Heart left ventricle (tissue), 16 donors: ENCODE measurements around the gene BRIP1. TPM values are rescaled to one million over a fixed set of nuclear protein-coding genes. Genes with fewer than 3 reads are reported as not detected.

Experiments
- ATAC-seq, 4 donors: fragments of 200-7000 bp; cut with Tn5 transposase; one replicate each; pipeline ENCODE4 v1.9.1; 2020 to 2022; ENCODE audit warnings: moderate library complexity in 4 of 4, mild to moderate bottlenecking in 3 of 4, moderate number of reproducible peaks in 1 of 4
- DNase-seq, 5 donors: peaks; one replicate each; pipeline ENCODE4 v3.0.0-alpha.2; 2020
- H3K27ac ChIP-seq, 12 donors: fragments of 200-600 bp; sonication (generic) in 4 of 12; one replicate each; pipeline versions ENCODE4 v1.5.0 to v1.8.0; 2016 to 2022; ENCODE audit warnings: mild to moderate bottlenecking in 2 of 12
- H3K27me3 ChIP-seq, 9 donors: fragments of 200-600 bp; sonication (generic) in 2 of 9; one replicate each; pipeline versions ENCODE4 v1.5.1 to v1.8.0; 2016 to 2022; ENCODE audit warnings: mild to moderate bottlenecking in 3 of 9
- H3K36me3 ChIP-seq, 9 donors: fragments of 200-600 bp; sonication (generic) in 2 of 9; one replicate each; pipeline versions ENCODE4 v1.5.0 to v1.8.0; 2018 to 2022; ENCODE audit warnings: mild to moderate bottlenecking in 2 of 9
- H3K4me1 ChIP-seq, 12 donors: fragments of 200-600 bp; sonication (generic) in 4 of 12; one replicate each; pipeline versions ENCODE4 v1.5.0 to v1.8.0; 2016 to 2022; ENCODE audit warnings: mild to moderate bottlenecking in 3 of 12
- H3K4me3 ChIP-seq, 12 donors: fragments of 200-600 bp; sonication (generic) in 4 of 12; one replicate each; pipeline versions ENCODE4 v1.5.0 to v1.8.0; 2017 to 2022; ENCODE audit warnings: mild to moderate bottlenecking in 9 of 12, moderate library complexity in 4 of 12
- H3K9me3 ChIP-seq, 12 donors: fragments of 200-600 bp; sonication (generic) in 4 of 12; one replicate each; pipeline versions ENCODE4 v1.5.0 to v1.8.0; 2016 to 2022; ENCODE audit warnings: mild to moderate bottlenecking in 1 of 12
- POLR2A ChIP-seq, 2 donors: fragments of 450-650 bp; IDR thresholded peaks; one replicate each; pipeline ENCODE4 v1.6.1; 2017; ENCODE audit warnings: antibody characterized with exemption in 2 of 2, mild to moderate bottlenecking in 2 of 2, moderate library complexity in 2 of 2
- WGBS, 4 donors: extraction: QIAGEN DNeasy Blood & Tissue Kit in 2 of 4; methylation state at CpG; one replicate each; pipeline versions ENCODE4 v1.1.5 to v1.1.7; 2013 to 2018; 5-methylcytosine and 5-hydroxymethylcytosine counted together
- intact Hi-C, 10 donors: fragments of 100-400 bp; cut with DNase I; formaldehyde crosslinking; loops; one replicate each; pipeline versions ENCODE4 v1.11.1 to v1.14.2; 2022
- polyA plus RNA-seq, 2 donors: library from polyadenylated mRNA; stranded (reverse); fragments of 200-250 nt; gene quantifications; one replicate each; pipeline ENCODE4 v1.2.3, GENCODE V29; 2013
- total RNA-seq, 9 donors: library from RNA; depleted of rRNA in 2 of 9; stranded (reverse); fragments of >200 nt in 2 of 9; fragmentation: NEBNext Ultra II Directional in 3 of 9; extraction: Animal tissue kit (Norgen Biotek cat#: 25700) in 3 of 9; gene quantifications; one replicate each; pipeline versions ENCODE4 v1.1.0 to v1.2.4, GENCODE V29; 2016 to 2023
- TF ChIP-seq, protein P1 (sequence below), 12 donors: fragments of 200-600 bp; sonication (generic) in 4 of 12; IDR thresholded peaks; one replicate each; pipeline versions ENCODE4 v1.5.0 to v1.8.0; 2018 to 2022; ENCODE audit warnings: antibody characterized with exemption in 12 of 12, mild to moderate bottlenecking in 5 of 12
- donor health status: ischemic (EF 13 %, LVEDD 7.1; RV severe dilation, severe dysfunction).
- donor health status: healthy with polysubstance abuse.
- donor health status: DM: no; HTN: yes; CAD: no.
- donor health status: DM: no; HTN: no; CAD: no.
- donor health status: ischemic (EF 25% LVEDD 6.9; RV normal size, moderate dysfunction).
- donor health status: ischemic (EF 25% LVEDD 5.7; RV mildly dilated, moderate dysfunction).
- donor health status: healthy.
- donor health status: DM: yes; HTN: yes; CAD: no.
- donor health status: ischemic (EF 35%, LVEDD 5.7; RV mildly dilated, moderate dysfunction).
- donor health status: nonischemic (EF 11% LVEDD 7.7; RV severe dilation, severe dysfunction).
- donor health status: DM: yes; HTN: yes; CAD: no.
- donor health status: PGD.
- donor health status: ischemic (EF 29% LVEDD 5.4; RV normal size, mild dysfunction).
- donor health status: nonischemic (EF 23%, LVEDD 6.1; RV moderate dilation, normal function).

The BRIP1 gene
- total and polyA plus RNA-seq, 11 donors: 0.04 to 2.2 (median 0.12) TPM; not detected in 3

DNA sequence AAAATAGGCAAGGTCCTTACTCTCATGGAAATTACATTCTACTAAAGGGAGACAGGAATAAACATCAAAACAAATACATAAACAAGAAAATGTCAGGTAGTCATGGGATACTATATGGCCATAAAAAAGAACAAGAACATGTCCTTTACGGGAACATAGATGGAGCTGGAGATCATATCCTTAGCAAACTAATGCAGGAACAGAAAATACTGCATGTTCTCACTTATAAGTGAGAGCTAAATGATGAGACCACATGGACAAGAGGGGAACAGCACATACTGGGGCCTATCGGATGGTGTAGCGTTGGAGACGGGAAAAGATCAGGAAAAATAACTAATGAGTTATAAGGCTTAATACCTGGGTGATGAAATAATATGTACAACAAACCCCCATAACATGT lies 69.1 kb downstream of the BRIP1 start:
- no peaks in the 10 kb centered on the region for H3K36me3 ChIP-seq
- WGBS, 4 donors: 96 to 99% (median 99%) methylated on average over 4 of the region's 4 CpGs
- no peaks in the 10 kb centered on the region for H3K9me3 ChIP-seq
- ATAC-seq (no peak), DNase-seq (no peak)
- H3K27ac ChIP-seq: no peak overlapping the region
- H3K27me3 ChIP-seq: no peaks in the 10 kb centered on the region
- no peak overlapping the region for H3K4me3 ChIP-seq
- intact Hi-C loops: no loop called here
- no peak for TF ChIP-seq POLR2A (IDR thresholded peaks at IDR 0.05)
- TF ChIP-seq, protein P1, sequence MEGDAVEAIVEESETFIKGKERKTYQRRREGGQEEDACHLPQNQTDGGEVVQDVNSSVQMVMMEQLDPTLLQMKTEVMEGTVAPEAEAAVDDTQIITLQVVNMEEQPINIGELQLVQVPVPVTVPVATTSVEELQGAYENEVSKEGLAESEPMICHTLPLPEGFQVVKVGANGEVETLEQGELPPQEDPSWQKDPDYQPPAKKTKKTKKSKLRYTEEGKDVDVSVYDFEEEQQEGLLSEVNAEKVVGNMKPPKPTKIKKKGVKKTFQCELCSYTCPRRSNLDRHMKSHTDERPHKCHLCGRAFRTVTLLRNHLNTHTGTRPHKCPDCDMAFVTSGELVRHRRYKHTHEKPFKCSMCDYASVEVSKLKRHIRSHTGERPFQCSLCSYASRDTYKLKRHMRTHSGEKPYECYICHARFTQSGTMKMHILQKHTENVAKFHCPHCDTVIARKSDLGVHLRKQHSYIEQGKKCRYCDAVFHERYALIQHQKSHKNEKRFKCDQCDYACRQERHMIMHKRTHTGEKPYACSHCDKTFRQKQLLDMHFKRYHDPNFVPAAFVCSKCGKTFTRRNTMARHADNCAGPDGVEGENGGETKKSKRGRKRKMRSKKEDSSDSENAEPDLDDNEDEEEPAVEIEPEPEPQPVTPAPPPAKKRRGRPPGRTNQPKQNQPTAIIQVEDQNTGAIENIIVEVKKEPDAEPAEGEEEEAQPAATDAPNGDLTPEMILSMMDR (IDR thresholded peaks at IDR 0.05): no peak
- no peaks in the 10 kb centered on the region for H3K4me1 ChIP-seq

GRCh38 chr17:61793565-61793964 lies 69.8 kb downstream of the BRIP1 start:
- Histone ChIP-seq H3K4me3 (no peak overlapping the region), H3K36me3 (no peaks in the 10 kb centered on the region), H3K27me3 (no peaks in the 10 kb centered on the region), H3K4me1 (no peaks in the 10 kb centered on the region), H3K9me3 (no peaks in the 10 kb centered on the region), H3K27ac (no peak overlapping the region)
- no peak for ATAC-seq
- TF ChIP-seq POLR2A (IDR thresholded peaks at IDR 0.05): no peak
- TF ChIP-seq, protein P1 (IDR thresholded peaks at IDR 0.05): no peak
- WGBS, 4 donors: 96 to 98% (median 97%) methylated on average over 3 of the region's 3 CpGs
- intact Hi-C loops: no loop called here
- DNase-seq: no peak

DNA sequence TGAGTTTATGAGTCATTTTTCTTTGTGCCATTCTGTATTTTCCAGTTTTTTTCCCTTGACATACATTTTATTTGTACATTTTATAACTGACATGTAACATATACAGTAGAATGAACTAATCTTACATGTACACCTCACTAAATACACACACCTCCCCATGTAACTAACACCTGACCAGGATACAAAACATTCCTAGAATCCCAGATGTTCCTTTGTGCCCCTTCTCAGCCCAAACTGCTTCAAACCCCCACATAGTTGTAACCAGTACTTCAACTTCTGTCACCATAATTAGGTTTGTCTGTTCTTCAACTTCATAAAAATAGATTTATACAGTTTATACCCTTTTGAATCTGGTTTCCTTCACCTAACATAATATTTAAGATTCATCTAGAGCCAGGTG lies 73.5 kb downstream of the BRIP1 start:
- no peak overlapping the region for H3K27ac ChIP-seq
- TF ChIP-seq, protein P1 (IDR thresholded peaks at IDR 0.05): no peak
- TF ChIP-seq POLR2A (IDR thresholded peaks at IDR 0.05): no peak
- ATAC-seq: no peak
- no peak for DNase-seq
- H3K9me3 ChIP-seq: no peaks in the 10 kb centered on the region
- no peaks in the 10 kb centered on the region for H3K27me3 ChIP-seq
- H3K4me1 ChIP-seq: no peaks in the 10 kb centered on the region
- no peak overlapping the region for H3K4me3 ChIP-seq
- intact Hi-C loops: no loop called here
- H3K36me3 ChIP-seq: no peaks in the 10 kb centered on the region

DNA sequence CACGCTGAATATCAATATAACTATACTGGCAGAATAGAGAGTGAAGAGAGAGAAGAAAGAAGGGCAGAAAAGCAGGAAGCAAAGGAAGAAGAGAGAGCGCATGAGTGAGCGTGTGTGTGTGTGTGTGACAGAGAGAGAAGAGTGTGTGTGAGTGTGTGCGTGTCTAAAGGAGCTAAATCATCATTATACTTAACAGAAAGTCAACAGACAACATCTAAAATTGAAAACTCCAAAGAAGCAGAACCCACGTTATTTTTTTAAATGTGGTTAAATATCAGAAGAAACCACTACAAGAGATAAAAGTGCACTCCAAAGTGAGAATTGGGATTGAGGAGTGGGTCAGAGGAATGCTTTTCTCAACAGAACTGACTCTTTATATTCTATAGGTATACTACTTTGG lies 77.2 kb downstream of the BRIP1 start:
- Histone ChIP-seq H3K9me3 (no peaks in the 10 kb centered on the region), H3K27ac (no peak overlapping the region), H3K4me3 (no peak overlapping the region), H3K36me3 (no peaks in the 10 kb centered on the region), H3K27me3 (no peaks in the 10 kb centered on the region), H3K4me1 (no peaks in the 10 kb centered on the region)
- DNase-seq (no peak), ATAC-seq (no peak)
- WGBS, 4 donors: 94 to 95% (median 94%) methylated on average over 5 of the region's 5 CpGs
- intact Hi-C loops: no loop called here
- no peak for TF ChIP-seq POLR2A (IDR thresholded peaks at IDR 0.05)
- TF ChIP-seq, protein P1 (IDR thresholded peaks at IDR 0.05): no peak
